IPS DF 6.9 (cell line): Measurements from ENCODE around the gene TRIM42.

ENCODE experiments used
- DNase-seq: peaks from one replicate; pipeline ENCODE4 v3.0.0-alpha.2; 2013; ENCODE audit warnings: low read depth, low spot score
- H3K27ac ChIP-seq: one replicate; pipeline ENCODE4 v1.5.1; 2013; ENCODE audit warnings: low read length, control low read depth
- H3K27me3 ChIP-seq: 2 replicates; pipeline ENCODE4 v1.6.1; 2013; ENCODE audit warnings: mild to moderate bottlenecking, low read length; ENCODE audit not compliant: control insufficient read depth, insufficient read depth
- H3K36me3 ChIP-seq: 2 replicates; pipeline ENCODE4 v1.6.1; 2013; ENCODE audit warnings: low read length; ENCODE audit not compliant: control insufficient read depth, insufficient read depth
- H3K4me1 ChIP-seq: 2 replicates; pipeline ENCODE4 v1.6.1; 2013; ENCODE audit warnings: low read length; ENCODE audit not compliant: control insufficient read depth, insufficient read depth
- H3K4me3 ChIP-seq: 2 replicates; pipeline ENCODE4 v1.5.1; 2013; ENCODE audit warnings: mild to moderate bottlenecking, low read length
- H3K9me3 ChIP-seq: 2 replicates; pipeline ENCODE4 v1.6.1; 2013; ENCODE audit warnings: low read length, inconsistent platforms; ENCODE audit not compliant: control insufficient read depth, insufficient read depth
- WGBS: extraction: QIAGEN DNeasy Blood & Tissue Kit; methylation state at CpG from one replicate; pipeline ENCODE4 v1.1.7; 2013; ENCODE audit warnings: mixed read lengths, missing lambda C conversion rate; ENCODE audit not compliant: insufficient read length, insufficient coverage; 5-methylcytosine and 5-hydroxymethylcytosine counted together

The TRIM42 gene

GRCh38 chr3:140709751-140710150, 31.9 kb downstream of the TRIM42 start:
- H3K4me3 ChIP-seq = no peak overlapping the region

GRCh38 chr3:140710711-140711389, 33.0 kb downstream of the TRIM42 start:
- Histone ChIP-seq H3K9me3 (no peaks in the 10 kb centered on the region), H3K36me3 (no peaks in the 10 kb centered on the region), H3K27ac (no peak overlapping the region), H3K4me3 (no peak overlapping the region), H3K4me1 (no peaks in the 10 kb centered on the region), H3K27me3 (no peaks in the 10 kb centered on the region)
- no CpG with 5 or more reads among the region's 2 CpGs for WGBS
- DNase-seq = no peak

More at GRCh38 chr3:140709751-140710150, 31.9 kb downstream of the TRIM42 start:
- Histone ChIP-seq H3K4me1 (no peaks in the 10 kb centered on the region), H3K36me3 (no peaks in the 10 kb centered on the region), H3K9me3 (no peaks in the 10 kb centered on the region), H3K27ac (no peak overlapping the region), H3K27me3 (no peaks in the 10 kb centered on the region)
- DNase-seq = no peak

- no CpG with 5 or more reads among the region's 4 CpGs for WGBS
These were observed 33.6 kb downstream of the TRIM42 start for GRCh38 chr3:140711390-140712035.

GRCh38 chr3:140712301-140712700, 34.4 kb downstream of the TRIM42 start:
- no peak overlapping the region for H3K27ac ChIP-seq
- H3K4me1 ChIP-seq = no peaks in the 10 kb centered on the region
- WGBS = no CpG with 5 or more reads among the region's 3 CpGs
- H3K27me3 ChIP-seq = no peaks in the 10 kb centered on the region
- DNase-seq = no peak
- no peaks in the 10 kb centered on the region for H3K9me3 ChIP-seq
- no peaks in the 10 kb centered on the region for H3K36me3 ChIP-seq
- H3K4me3 ChIP-seq = no peak overlapping the region

More at GRCh38 chr3:140711390-140712035, 33.6 kb downstream of the TRIM42 start:
- no peak overlapping the region for H3K27ac ChIP-seq
- no peaks in the 10 kb centered on the region for H3K4me1 ChIP-seq
- no peaks in the 10 kb centered on the region for H3K36me3 ChIP-seq
- no peak overlapping the region for H3K4me3 ChIP-seq
- H3K9me3 ChIP-seq = no peaks in the 10 kb centered on the region
- DNase-seq = no peak
- no peaks in the 10 kb centered on the region for H3K27me3 ChIP-seq

GRCh38 chr3:140715035-140715434, 37.2 kb downstream of the TRIM42 start:
- H3K4me1 ChIP-seq = no peaks in the 10 kb centered on the region
- H3K36me3 ChIP-seq = no peaks in the 10 kb centered on the region
- no peak overlapping the region for H3K27ac ChIP-seq
- WGBS = no CpG with 5 or more reads among the region's 10 CpGs
- DNase-seq = no peak
- H3K4me3 ChIP-seq = no peak overlapping the region
- no peaks in the 10 kb centered on the region for H3K27me3 ChIP-seq
- H3K9me3 ChIP-seq = no peaks in the 10 kb centered on the region

GRCh38 chr3:140717921-140718320, 40.1 kb downstream of the TRIM42 start:
- no peak overlapping the region for H3K4me3 ChIP-seq
- no peak for DNase-seq
- no peak overlapping the region for H3K27ac ChIP-seq
- no peaks in the 10 kb centered on the region for H3K27me3 ChIP-seq
- no peaks in the 10 kb centered on the region for H3K36me3 ChIP-seq
- H3K9me3 ChIP-seq = no peaks in the 10 kb centered on the region
- H3K4me1 ChIP-seq = no peaks in the 10 kb centered on the region
- no CpG with 5 or more reads among the region's 3 CpGs for WGBS

- no CpG with 5 or more reads among the region's 5 CpGs for WGBS
- no peaks in the 10 kb centered on the region for H3K27me3 ChIP-seq
- no peak overlapping the region for H3K27ac ChIP-seq
- H3K4me3 ChIP-seq = no peak overlapping the region
- no peaks in the 10 kb centered on the region for H3K4me1 ChIP-seq
- no peaks in the 10 kb centered on the region for H3K36me3 ChIP-seq
- H3K9me3 ChIP-seq = no peaks in the 10 kb centered on the region
- no peak for DNase-seq
These were observed 42.2 kb downstream of the TRIM42 start for GRCh38 chr3:140719841-140720614.

- WGBS = no CpG with 5 or more reads among the region's 3 CpGs
These were observed 45.7 kb downstream of the TRIM42 start for GRCh38 chr3:140723576-140723975.

GRCh38 chr3:140724856-140725812, 47.3 kb downstream of the TRIM42 start:
- no peaks in the 10 kb centered on the region for H3K9me3 ChIP-seq
- no peak overlapping the region for H3K27ac ChIP-seq
- H3K36me3 ChIP-seq = no peaks in the 10 kb centered on the region
- H3K4me1 ChIP-seq = 0 out of 2 replicates have a peak, but pooled peaks cover 1% of the 10 kb centered on the region
- H3K27me3 ChIP-seq = no peaks in the 10 kb centered on the region
- no CpG with 5 or more reads among the region's 4 CpGs for WGBS
- no peak for DNase-seq
- H3K4me3 ChIP-seq = no peak overlapping the region

More at GRCh38 chr3:140723576-140723975, 45.7 kb downstream of the TRIM42 start:
- Histone ChIP-seq H3K4me1 (0 out of 2 replicates have a peak, but pooled peaks cover 1% of the 10 kb centered on the region), H3K36me3 (no peaks in the 10 kb centered on the region), H3K4me3 (no peak overlapping the region), H3K27me3 (no peaks in the 10 kb centered on the region), H3K27ac (no peak overlapping the region), H3K9me3 (no peaks in the 10 kb centered on the region)
- DNase-seq = no peak

GRCh38 chr3:140726066-140726465, 48.2 kb downstream of the TRIM42 start:
- Histone ChIP-seq H3K4me3 (no peak overlapping the region), H3K27ac (no peak overlapping the region), H3K9me3 (no peaks in the 10 kb centered on the region), H3K4me1 (0 out of 2 replicates have a peak, but pooled peaks cover 1% of the 10 kb centered on the region), H3K36me3 (no peaks in the 10 kb centered on the region), H3K27me3 (no peaks in the 10 kb centered on the region)
- DNase-seq = no peak
- WGBS = no CpG with 5 or more reads among the region's 1 CpG
